H1 (cell line): ENCODE measurements around the gene RAB26. TPM values are rescaled to one million over a fixed set of nuclear protein-coding genes. Genes with fewer than 3 reads are reported as not detected.
A peak's percentile ranks its signal among the peaks of the same experiment; 100 is the strongest.

Source experiments
- CTCF ChIA-PET: fragments of 300-600 bp; sonication (Branson Sonifier 250); formaldehyde crosslinking; loops from one replicate; lab custom pipeline; 2021; ENCODE audit not compliant: partially characterized antibody; lab: Charles Lee
- POLR2A ChIA-PET: fragments of 300-600 bp; sonication (Branson Sonifier 250); formaldehyde crosslinking; loops from one replicate; lab custom pipeline; 2021; ENCODE audit warnings: inconsistent platforms; ENCODE audit not compliant: partially characterized antibody; lab: Charles Lee
- DNase-seq, 2 experiments: peaks; one replicate each; pipeline versions ENCODE4 v3.0.0 to v3.0.0-alpha.2; 2010 to 2022; ENCODE audit warnings: low spot score in 2 of 2, low read depth in 1 of 2, mixed read lengths in 1 of 2
- FAIRE-seq: peaks from 2 replicates; lab custom pipeline; 2011; peaks lifted over from hg19 to GRCh38; lab: Jason Lieb, UNC
- H2AFZ ChIP-seq: 2 replicates; pipeline ENCODE4 v1.8.1; 2012; ENCODE audit warnings: low read length, inconsistent platforms
- H2AK5ac ChIP-seq: 2 replicates; pipeline ENCODE4 v1.6.1; 2013; ENCODE audit warnings: low read depth, low read length
- H2BK120ac ChIP-seq: replicated peaks from 2 replicates; pipeline ENCODE3; 2013; ENCODE audit warnings: low read depth, low read length, inconsistent platforms
- H2BK12ac ChIP-seq: 2 replicates; pipeline ENCODE4 v1.6.1; 2013; ENCODE audit warnings: low read depth, low read length
- H2BK15ac ChIP-seq: 2 replicates; pipeline ENCODE4 v1.6.1; 2013; ENCODE audit warnings: low read length
- H2BK20ac ChIP-seq: 2 replicates; pipeline ENCODE4 v1.6.1; 2013; ENCODE audit warnings: low read length
- H2BK5ac ChIP-seq: 2 replicates; pipeline ENCODE4 v1.6.1; 2013; ENCODE audit warnings: low read depth, low read length
- H3K14ac ChIP-seq: 2 replicates; pipeline ENCODE4 v1.6.1; 2013; ENCODE audit warnings: inconsistent platforms; ENCODE audit not compliant: insufficient read length
- H3K18ac ChIP-seq: 2 replicates; pipeline ENCODE4 v1.6.1; 2013; ENCODE audit warnings: low read length; ENCODE audit errors: extremely low read depth
- H3K23ac ChIP-seq: 2 replicates; pipeline ENCODE4 v1.6.1; 2013; ENCODE audit warnings: inconsistent platforms; ENCODE audit not compliant: insufficient read length
- H3K23me2 ChIP-seq: 2 replicates; pipeline ENCODE4 v1.6.1; 2013; ENCODE audit warnings: low read depth, low read length
- H3K27ac ChIP-seq: 2 replicates; pipeline ENCODE4 v1.6.1; 2011; ENCODE audit warnings: low read depth, low read length, inconsistent platforms
- H3K27me3 ChIP-seq, 4 experiments: replicated peaks in 1 of 4; 1 replicate in 1 of 4; 2 replicates in 3 of 4; pipeline versions ENCODE4 v1.6.1 to v1.8.1; 2011 to 2013; ENCODE audit warnings: low read length in 3 of 4, mild to moderate bottlenecking in 3 of 4, inconsistent platforms in 2 of 4, mixed read lengths in 2 of 4, moderate library complexity in 1 of 4; ENCODE audit not compliant: control insufficient read depth in 3 of 4, insufficient read depth in 3 of 4; ENCODE audit errors: extremely low read depth in 1 of 4
- H3K36me3 ChIP-seq, 4 experiments: 2 replicates each; pipeline versions ENCODE4 v1.6.1 to v1.8.1; 2011 to 2013; ENCODE audit warnings: mild to moderate bottlenecking in 4 of 4, low read length in 3 of 4, moderate library complexity in 2 of 4, control low read depth in 1 of 4, inconsistent platforms in 1 of 4; ENCODE audit not compliant: insufficient read depth in 4 of 4, control insufficient read depth in 2 of 4
- H3K4ac ChIP-seq: replicated peaks from 2 replicates; pipeline ENCODE3; 2013; ENCODE audit warnings: low read length, low read depth, mixed read lengths, inconsistent platforms; ENCODE audit not compliant: insufficient read length
- H3K4me1 ChIP-seq, 4 experiments: replicated peaks in 1 of 4; 1 replicate in 1 of 4; 2 replicates in 3 of 4; pipeline versions ENCODE4 v1.6.1 to v1.8.1; 2011 to 2013; ENCODE audit warnings: low read length in 3 of 4, inconsistent platforms in 2 of 4, mixed read lengths in 1 of 4; ENCODE audit not compliant: insufficient read depth in 4 of 4, control insufficient read depth in 3 of 4
- H3K4me2 ChIP-seq, 2 experiments: 2 replicates each; pipeline versions ENCODE4 v1.6.1 to v1.8.1; 2011 to 2013; ENCODE audit warnings: low read depth in 2 of 2, low read length in 2 of 2, control low read depth in 1 of 2, inconsistent platforms in 1 of 2, mild to moderate bottlenecking in 1 of 2; ENCODE audit not compliant: insufficient read depth in 1 of 2
- H3K4me3 ChIP-seq, 4 experiments: fragments of 200-600, 300-600 bp in 1 of 4; sonication (generic), shearing (Covaris generic), sonication (Bioruptor Twin) in 1 of 4; 2 replicates each; pipeline versions ENCODE4 v1.5.1 to v1.8.1; 2011 to 2016; ENCODE audit warnings: low read length in 4 of 4, low read depth in 3 of 4, control low read depth in 2 of 4, inconsistent platforms in 2 of 4, mild to moderate bottlenecking in 2 of 4, mixed read lengths in 1 of 4, moderate library complexity in 1 of 4; ENCODE audit not compliant: insufficient read depth in 2 of 4; ENCODE audit errors: extremely low read depth in 1 of 4
- H3K56ac ChIP-seq: replicated peaks from 2 replicates; pipeline ENCODE3; 2013; ENCODE audit warnings: low read depth, mild to moderate bottlenecking, mixed read lengths, low read length, inconsistent platforms; ENCODE audit not compliant: insufficient read length
- H3K79me1 ChIP-seq: 2 replicates; pipeline ENCODE4 v1.6.1; 2013; ENCODE audit warnings: low read depth, low read length, control low read depth
- H3K79me2 ChIP-seq, 2 experiments: 2 replicates each; pipeline versions ENCODE4 v1.6.1 to v1.8.1; 2012 to 2013; ENCODE audit warnings: low read length in 2 of 2, mild to moderate bottlenecking in 2 of 2, inconsistent platforms in 1 of 2; ENCODE audit not compliant: insufficient read depth in 2 of 2, control insufficient read depth in 1 of 2
- H3K9ac ChIP-seq, 4 experiments: replicated peaks in 1 of 4; 1 replicate in 1 of 4; 2 replicates in 3 of 4; pipeline versions ENCODE4 v1.6.1 to v1.8.1; 2011 to 2013; ENCODE audit warnings: low read depth in 3 of 4, low read length in 3 of 4, control low read depth in 2 of 4, mild to moderate bottlenecking in 2 of 4, moderate library complexity in 2 of 4, inconsistent platforms in 1 of 4; ENCODE audit errors: extremely low read depth in 1 of 4
- H3K9me3 ChIP-seq, 2 experiments: 2 replicates each; pipeline versions ENCODE4 v1.6.1 to v1.8.1; 2012 to 2013; ENCODE audit warnings: mild to moderate bottlenecking in 2 of 2, moderate library complexity in 2 of 2, control low read depth in 1 of 2, inconsistent platforms in 1 of 2, low read depth in 1 of 2, low read length in 1 of 2, mixed read lengths in 1 of 2; ENCODE audit not compliant: insufficient read depth in 2 of 2
- H4K20me1 ChIP-seq, 2 experiments: replicated peaks in 1 of 2; 2 replicates each; pipeline versions ENCODE3 to v1.8.1; 2011 to 2013; ENCODE audit warnings: inconsistent platforms in 2 of 2, low read length in 2 of 2, mild to moderate bottlenecking in 1 of 2; ENCODE audit not compliant: insufficient read depth in 2 of 2, control insufficient read depth in 1 of 2
- H4K5ac ChIP-seq: 2 replicates; pipeline ENCODE4 v1.6.1; 2013; ENCODE audit warnings: low read length, low read depth, mixed read lengths, inconsistent platforms; ENCODE audit not compliant: insufficient read length
- H4K8ac ChIP-seq: 2 replicates; pipeline ENCODE4 v1.8.0; 2013; ENCODE audit warnings: mild to moderate bottlenecking, moderate library complexity, low read length, inconsistent platforms; ENCODE audit not compliant: insufficient read depth; ENCODE audit errors: extremely low read depth
- H4K91ac ChIP-seq: replicated peaks from 2 replicates; pipeline ENCODE3; 2013; ENCODE audit warnings: low read length, mixed read lengths, inconsistent platforms; ENCODE audit not compliant: insufficient read length
- BRCA1 ChIP-seq: IDR thresholded peaks from 2 replicates; pipeline ENCODE4 v1.6.1; 2012; ENCODE audit warnings: low read depth, low read length, improper control_type of control experiment
- MAX ChIP-seq: IDR thresholded peaks from 2 replicates; pipeline ENCODE4 v1.6.1; 2012; ENCODE audit warnings: inconsistent platforms
- WGBS, 2 experiments: shearing (Covaris generic) in 1 of 2; methylation state at CpG; one replicate each; pipeline versions ENCODE4 v1.1.6 to v1.1.7; 2013 to 2015; ENCODE audit warnings: low lambda C conversion rate in 2 of 2, mixed read lengths in 2 of 2, inconsistent platforms in 1 of 2, low coverage in 1 of 2, missing lambda C conversion rate in 1 of 2; ENCODE audit not compliant: insufficient replicate concordance in 2 of 2, insufficient coverage in 1 of 2, insufficient read length in 1 of 2; ENCODE audit errors: extremely low coverage in 1 of 2, missing lambda C conversion rate in 1 of 2; 5-methylcytosine and 5-hydroxymethylcytosine counted together
- polyA plus RNA-seq, 7 experiments: library from polyadenylated mRNA; depleted of rRNA in 3 of 7; stranded (reverse) in 5 of 7; unstranded in 2 of 7; fragments of >200 nt in 5 of 7; fragments of 200-250 nt in 2 of 7; gene quantifications; 1 replicate in 5 of 7; 2 replicates in 1 of 7; 4 replicates in 1 of 7; pipeline versions ENCODE4 v1.2.1 to v1.2.3, GENCODE V29; 2011 to 2013; ENCODE audit warnings: missing spikeins in 2 of 7, mixed read lengths in 2 of 7
- total RNA-seq: library from RNA; stranded (reverse); fragmentation: NEBNext Ultra II Directional; extraction: Animal tissue kit (Norgen Biotek cat#: 25700); gene quantifications from 2 replicates; pipeline ENCODE4 v1.2.1, GENCODE V29; 2021

Gene RAB26
- total and polyA plus RNA-seq, 2 of the 8 experiments (the other 6 are each of a cell fraction or from before 2014, with no cell fraction given), result 4.3 to 5.4 TPM

- Histone ChIP-seq H3K79me1 (peaks cover 28% of the 10 kb centered on the region), H3K27me3 (no peaks in the 10 kb centered on the region), H3K4ac (no peak overlapping the region), H2AK5ac (no peak overlapping the region), H3K4me3 (no peak overlapping the region), H4K20me1 (peaks cover 30 to 50% of the 10 kb centered on the region in 2 experiments), H2AFZ (no peak overlapping the region), H4K5ac (no peak overlapping the region), H2BK120ac (no peak overlapping the region), H3K79me2 (peaks cover 31 to 76% of the 10 kb centered on the region in 2 experiments), H3K18ac (no peak overlapping the region), H3K27ac (no peak overlapping the region; the same call in 1 of the 2 replicates), H4K8ac (no peak overlapping the region), H3K4me2 (no peak overlapping the region), H3K23me2 (peaks cover 2% of the 10 kb centered on the region; the same call in 1 of the 2 replicates), H2BK12ac (no peak overlapping the region), H3K14ac (no peak overlapping the region), H3K9ac (no peak overlapping the region), H3K23ac (no peak overlapping the region), H3K4me1 (peaks cover 0 to 29% (median 17%) of the 10 kb centered on the region in 4 experiments; a peak in 5 of 7 replicates), H2BK5ac (peak overlapping the region; percentile 49; the same call in 1 of the 2 replicates), H2BK20ac (no peak overlapping the region), H2BK15ac (no peak overlapping the region), H3K36me3 (peaks cover 7 to 14% (median 11%) of the 10 kb centered on the region in 4 experiments; a peak in 7 of 8 replicates), H3K9me3 (peaks cover 0 to 17% of the 10 kb centered on the region in 2 experiments; a peak in 1 of 4 replicates), H4K91ac (no peak overlapping the region), H3K56ac (no peak overlapping the region)
- DNase-seq (no peak), FAIRE-seq (no peak)
- 85% methylated on average over 9 of the region's 10 CpGs; no CpG with 5 or more reads in 1 of the 2 experiments for WGBS, 2 experiments
- ChIA-PET POLR2A (interaction anchor here (0.6 to 15.0 kb wide), 6 partner anchors 10 to 196 kb away, joined by 4 to 312 read pairs (median 6); partner anchors contain the start of genes CASKIN1 and RAB26), CTCF (interaction anchor here (1.0 to 1.4 kb wide), 4 partner anchors 14 to 22 kb away, joined by 3 to 5 read pairs (median 4); partner anchors contain the start of gene RAB26)
- no peak for TF ChIP-seq BRCA1
- no peak for TF ChIP-seq MAX
These were observed 13.5 kb downstream of the RAB26 start for GRCh38 chr16:2161911-2162310.
